HepG2 (cell line): Measurements from ENCODE around the gene PTPRD. TPM values are rescaled to one million over a fixed set of nuclear protein-coding genes. Genes with fewer than 3 reads are reported as not detected.

ENCODE experiments used
- ATAC-seq: fragments of 200-7000 bp; cut with Tn5 transposase; 3 replicates; pipeline ENCODE4 v1.9.1; 2020; ENCODE audit warnings: mild to moderate bottlenecking, moderate library complexity
- BruUV-seq: library from RNA; stranded (reverse); fragments of 400-500 nt; replicated peaks from 2 replicates; lab custom pipeline; 2021; lab: Mats Ljungman, UMichigan
- CTCF ChIA-PET: fragments of 300-600 bp; formaldehyde crosslinking; extraction: SDS; loops from one replicate; lab custom pipeline; 2021; ENCODE audit warnings: low total read pairs, inconsistent platforms, low intra/inter-chr PET ratio; lab: Yijun Ruan, JAX
- POLR2A ChIA-PET: fragments of 350-600 bp; sonication (Branson Sonifier 250); formaldehyde crosslinking; loops from one replicate; lab custom pipeline; 2020; ENCODE audit warnings: antibody characterized with exemption, inconsistent platforms; lab: Yijun Ruan, JAX
- DNase-seq: peaks from one replicate; pipeline ENCODE4 v3.0.0-alpha.2; 2015; ENCODE audit warnings: low spot score
- FAIRE-seq: peaks from 3 replicates; lab custom pipeline; 2011; peaks lifted over from hg19 to GRCh38; lab: Jason Lieb, UNC
- H2AFZ ChIP-seq: one replicate; pipeline ENCODE4 v1.6.1; 2011; ENCODE audit warnings: low read length, inconsistent platforms
- H3K27ac ChIP-seq: fragments of 300-600 bp; 3 replicates; pipeline ENCODE4 v1.8.0; 2011; ENCODE audit warnings: mixed run types, mild to moderate bottlenecking, mixed read lengths, low read length, inconsistent platforms; ENCODE audit not compliant: insufficient read depth; ENCODE audit errors: extremely low read length
- H3K27me3 ChIP-seq, 2 experiments: fragments of 200-600 bp in 1 of 2; 2 replicates in 1 of 2; 3 replicates in 1 of 2; pipeline versions ENCODE4 v1.6.0 to v1.8.0; 2011; ENCODE audit warnings: low read length in 2 of 2, mild to moderate bottlenecking in 2 of 2, moderate library complexity in 2 of 2, inconsistent platforms in 1 of 2; ENCODE audit not compliant: insufficient read depth in 2 of 2, control insufficient read depth in 1 of 2
- H3K36me3 ChIP-seq, 2 experiments: fragments of 200-600 bp in 1 of 2; replicated peaks in 1 of 2; 2 replicates in 1 of 2; 3 replicates in 1 of 2; pipeline versions ENCODE4 v1.5.1 to v1.8.0; 2011; ENCODE audit warnings: low read length in 2 of 2, inconsistent platforms in 1 of 2; ENCODE audit not compliant: insufficient read depth in 2 of 2, control insufficient read depth in 1 of 2
- H3K4me1 ChIP-seq: 2 replicates; pipeline ENCODE4 v1.5.1; 2012; ENCODE audit warnings: low read length, inconsistent platforms; ENCODE audit not compliant: insufficient read depth
- H3K4me2 ChIP-seq: 2 replicates; pipeline ENCODE4 v1.6.0; 2011; ENCODE audit warnings: low read depth, low read length, inconsistent platforms
- H3K4me3 ChIP-seq, 3 experiments: fragments of 200-600 bp in 1 of 3; sonication (generic), shearing (Covaris generic) in 1 of 3; replicated peaks in 1 of 3; 2 replicates each; pipeline ENCODE4 v1.5.1; 2011 to 2016; ENCODE audit warnings: low read length in 3 of 3, inconsistent platforms in 2 of 3, low read depth in 2 of 3, mild to moderate bottlenecking in 2 of 3, control low read depth in 1 of 3, mixed read lengths in 1 of 3; ENCODE audit not compliant: insufficient read depth in 1 of 3
- H3K79me2 ChIP-seq: one replicate; pipeline ENCODE4 v1.6.1; 2011; ENCODE audit warnings: low read length, inconsistent platforms; ENCODE audit not compliant: insufficient read depth
- H3K9ac ChIP-seq: 2 replicates; pipeline ENCODE4 v1.6.0; 2011; ENCODE audit warnings: mild to moderate bottlenecking, low read depth, low read length, inconsistent platforms; ENCODE audit not compliant: insufficient read depth
- H3K9me3 ChIP-seq: 2 replicates; pipeline ENCODE4 v1.5.1; 2012; ENCODE audit warnings: mild to moderate bottlenecking, low read length
- H4K20me1 ChIP-seq: 2 replicates; pipeline ENCODE4 v1.6.0; 2011; ENCODE audit warnings: inconsistent platforms, mild to moderate bottlenecking, low read length, moderate library complexity; ENCODE audit not compliant: insufficient read depth
- BRD4 ChIP-seq: sonication (generic); formaldehyde crosslinking; IDR thresholded peaks from 2 replicates; pipeline ENCODE4 v1.4.0; 2020; ENCODE audit warnings: missing genetic modification reagents
- CREBL2 ChIP-seq: sonication (generic); formaldehyde crosslinking; IDR thresholded peaks from 2 replicates; pipeline ENCODE4 v1.8.1; 2023; ENCODE audit warnings: missing genetic modification reagents, mild to moderate bottlenecking, borderline replicate concordance
- ELK4 ChIP-seq: sonication (generic); formaldehyde crosslinking; IDR thresholded peaks from 2 replicates; pipeline ENCODE4 v1.9.0; 2021; ENCODE audit warnings: missing genetic modification reagents, borderline replicate concordance
- FOSL1 ChIP-seq: sonication (generic); formaldehyde crosslinking; IDR thresholded peaks from 2 replicates; pipeline ENCODE4 v1.9.0; 2021; ENCODE audit warnings: missing genetic modification reagents, borderline replicate concordance
- GFI1 ChIP-seq: sonication (generic); formaldehyde crosslinking; IDR thresholded peaks from 2 replicates; pipeline ENCODE4 v1.5.0; 2020; ENCODE audit warnings: missing genetic modification reagents, mild to moderate bottlenecking, borderline replicate concordance
- HBP1 ChIP-seq: IDR thresholded peaks from 2 replicates; pipeline ENCODE4 v1.6.1; 2016; ENCODE audit warnings: low read depth, control low read depth
- HOMEZ ChIP-seq: IDR thresholded peaks from 2 replicates; pipeline ENCODE4 v1.6.1; 2016; ENCODE audit warnings: low read depth
- MAX ChIP-seq: IDR thresholded peaks from 2 replicates; pipeline ENCODE4 v1.6.1; 2012; ENCODE audit warnings: inconsistent platforms
- MXD1 ChIP-seq: sonication (generic); formaldehyde crosslinking; IDR thresholded peaks from 2 replicates; pipeline ENCODE4 v1.4.0; 2020; ENCODE audit warnings: mild to moderate bottlenecking, missing genetic modification reagents
- POGZ ChIP-seq: sonication (generic); formaldehyde crosslinking; IDR thresholded peaks from 2 replicates; pipeline ENCODE4 v1.4.0; 2020; ENCODE audit warnings: mild to moderate bottlenecking, missing genetic modification reagents
- U2AF2 ChIP-seq: fragments of 200-400 bp; formaldehyde crosslinking; IDR thresholded peaks from 2 replicates; pipeline ENCODE4 v1.6.1; 2017; ENCODE audit warnings: low read depth, mild to moderate bottlenecking, low read length
- ZNF230 ChIP-seq: sonication (generic); formaldehyde crosslinking; IDR thresholded peaks from 2 replicates; pipeline ENCODE4 v1.4.0; 2020; ENCODE audit warnings: mild to moderate bottlenecking, missing genetic modification reagents
- ZNF264 ChIP-seq: sonication (generic); formaldehyde crosslinking; IDR thresholded peaks from 2 replicates; pipeline ENCODE4 v1.4.0; 2020; ENCODE audit warnings: missing genetic modification reagents
- ZNF841 ChIP-seq: sonication (generic); formaldehyde crosslinking; IDR thresholded peaks from 2 replicates; pipeline ENCODE4 v1.8.1; 2023; ENCODE audit warnings: missing genetic modification reagents, borderline replicate concordance
- ZSCAN29 ChIP-seq: sonication (generic); formaldehyde crosslinking; conservative IDR thresholded peaks from 2 replicates; pipeline ENCODE4 v1.4.0; 2020; ENCODE audit warnings: mild to moderate bottlenecking, missing genetic modification reagents
- WGBS: methylation state at CpG from one replicate; pipeline ENCODE4 v1.1.6; 2017; ENCODE audit warnings: low lambda C conversion rate; 5-methylcytosine and 5-hydroxymethylcytosine counted together
- in situ Hi-C: cut with HindIII; loops from 2 replicates; pipeline ENCODE4 v1.10.0; 2017; ENCODE audit warnings: low pct_unique_long_range_greater_than_20kb; ENCODE audit not compliant: extremely low pct_ligation_motif_present
- intact Hi-C: fragments of 100-400 bp; cut with micrococcal nuclease; formaldehyde crosslinking; loops from one replicate; pipeline ENCODE4 v1.10.0; 2022; ENCODE audit not compliant: unreplicated experiment
- polyA plus RNA-seq, 8 experiments: library from polyadenylated mRNA; depleted of rRNA in 3 of 8; stranded (reverse) in 7 of 8; unstranded in 1 of 8; fragments of >200 nt; fragmentation: Illumina TruSeq in 4 of 8; extraction: Trizol in 4 of 8; gene quantifications; 2 replicates each; pipeline versions ENCODE4 v1.2.1 to v1.2.3, GENCODE V29; 2011 to 2016; ENCODE audit warnings: low read depth in 4 of 8, missing spikeins in 1 of 8, mixed read lengths in 1 of 8; ENCODE audit not compliant: insufficient read depth in 1 of 8
- total RNA-seq, 5 experiments: library from RNA; depleted of rRNA; stranded (reverse); fragments of >200 nt; fragmentation: Illumina TruSeq; extraction: Trizol; gene quantifications; 2 replicates each; pipeline ENCODE4 v1.2.3, GENCODE V29; 2016; ENCODE audit warnings: low read depth in 1 of 5

Gene PTPRD
- total and polyA plus RNA-seq, 2 of the 13 experiments (the other 11 are each of a cell fraction or from before 2014, with no cell fraction given), result 0.05 TPM; not detected in 1

- no TSS peak for BruUV-seq
- Histone ChIP-seq H3K4me2 (no peak overlapping the region), H3K79me2 (no peaks in the 10 kb centered on the region), H4K20me1 (no peaks in the 10 kb centered on the region), H3K4me3 (no peak overlapping the region), H3K36me3 (no peaks in the 10 kb centered on the region), H3K9ac (no peak overlapping the region), H3K27me3 (no peaks in the 10 kb centered on the region), H3K9me3 (no peaks in the 10 kb centered on the region), H3K27ac (no peak overlapping the region), H2AFZ (no peak overlapping the region), H3K4me1 (no peaks in the 10 kb centered on the region)
- no peak for DNase-seq
- TF ChIP-seq ZNF264 (CRISPR knock-in tag), result no peak
- TF ChIP-seq ELK4 (CRISPR knock-in tag), result no peak
- no peak for TF ChIP-seq GFI1 (CRISPR knock-in tag)
- no peak for TF ChIP-seq ZNF841 (CRISPR knock-in tag)
- TF ChIP-seq MXD1 (CRISPR knock-in tag), result no peak
- no peak for TF ChIP-seq ZNF230 (CRISPR knock-in tag)
- TF ChIP-seq MAX, result no peak
- TF ChIP-seq FOSL1 (CRISPR knock-in tag), result no peak
- no peak for TF ChIP-seq U2AF2
- no peak for TF ChIP-seq BRD4 (CRISPR knock-in tag)
- TF ChIP-seq HOMEZ (CRISPR knock-in tag), result no peak
- TF ChIP-seq CREBL2 (CRISPR knock-in tag), result no peak
- TF ChIP-seq ZSCAN29 (CRISPR knock-in tag), result no peak
- no peak for TF ChIP-seq POGZ (CRISPR knock-in tag)
- no peak for TF ChIP-seq HBP1 (CRISPR knock-in tag)
- ChIA-PET CTCF (no interaction called here), POLR2A (no interaction called here)
- in situ Hi-C loops, result no loop called here
- no peak for ATAC-seq
- intact Hi-C loops, result no loop called here
- WGBS, result 4% methylated on average over 2 of the region's 2 CpGs
- no peak for FAIRE-seq
Measured at GRCh38 chr9:9961487-9961886, 651.3 kb downstream of the PTPRD start.
